Right lobe of liver (tissue), 4 donors: ENCODE measurements around the gene NAXD.
A peak's percentile ranks its signal among the peaks of the same experiment; 100 is the strongest.

Experiments
- CTCF ChIP-seq, 4 donors: fragments of 200-600 bp in 3 of 4; fragments of 450-650 bp in 1 of 4; IDR thresholded peaks; one replicate each; pipeline versions ENCODE4 v1.5.1 to v1.8.0; 2016 to 2022; ENCODE audit warnings: antibody characterized with exemption in 4 of 4, mild to moderate bottlenecking in 2 of 4
- POLR2A ChIP-seq: fragments of 450-650 bp; IDR thresholded peaks from one replicate; pipeline ENCODE4 v1.6.1; 2017; ENCODE audit warnings: antibody characterized with exemption, mild to moderate bottlenecking
- donor health status: DM: no; HTN: no; CAD: no.
- donor health status: DM: no; HTN: no; CAD: no.
- donor health status: DM: no; HTN: yes; CAD: no.

GRCh38 chr13:110644892-110645521, 29.7 kb downstream of the NAXD start:
- peak; percentile 22 to 53 (median 38) for TF ChIP-seq CTCF (IDR thresholded peaks at IDR 0.05)
- TF ChIP-seq POLR2A, result no peak
